Effector memory CD8-positive, alpha-beta T cell (primary cell): ENCODE results near the gene UNC79.

ENCODE experiments used
- ATAC-seq: fragments of 150-1000 bp; cut with Tn5 transposase; replicated peaks from 2 replicates; pipeline ENCODE4 v1.10.0; 2021; ENCODE audit warnings: mild to moderate bottlenecking, moderate library complexity
- DNase-seq, 3 experiments: peaks; one replicate each; pipeline ENCODE4 v3.0.0; 2021
- H3K27ac Mint-ChIP-seq, 2 donors: one replicate each; pipeline ENCODE4 v1.8.0; 2022; ENCODE audit warnings: mild to moderate bottlenecking in 2 of 2, mixed read lengths in 2 of 2, moderate library complexity in 2 of 2
- H3K27me3 Mint-ChIP-seq, 2 donors: one replicate each; pipeline ENCODE4 v1.8.0; 2022; ENCODE audit warnings: mixed read lengths in 2 of 2
- H3K36me3 Mint-ChIP-seq: one replicate; pipeline ENCODE4 v1.8.0; 2022; ENCODE audit warnings: mild to moderate bottlenecking, moderate library complexity, mixed read lengths; ENCODE audit not compliant: insufficient read depth
- H3K4me1 Mint-ChIP-seq, 2 donors: one replicate each; pipeline ENCODE4 v1.8.0; 2022; ENCODE audit warnings: low read depth in 2 of 2, mixed read lengths in 2 of 2
- H3K4me3 Mint-ChIP-seq, 2 donors: one replicate each; pipeline ENCODE4 v1.8.0; 2022; ENCODE audit warnings: mild to moderate bottlenecking in 2 of 2, mixed read lengths in 2 of 2, moderate library complexity in 2 of 2
- H3K9me3 Mint-ChIP-seq, 2 donors: one replicate each; pipeline ENCODE4 v1.8.0; 2022; ENCODE audit warnings: mixed read lengths in 2 of 2

The UNC79 gene

GRCh38 chr14:93715279-93715927 is 284.7 kb downstream of the UNC79 start:
- no peak for ATAC-seq
- H3K36me3 Mint-ChIP-seq, result no peaks in the 10 kb centered on the region
- no peak overlapping the region for H3K4me3 Mint-ChIP-seq

GRCh38 chr14:93716002-93716745 is 285.4 kb downstream of the UNC79 start:
- Mint-ChIP-seq H3K9me3 (no peaks in the 10 kb centered on the region), H3K36me3 (no peaks in the 10 kb centered on the region), H3K27ac (no peak overlapping the region), H3K4me1 (no peaks in the 10 kb centered on the region), H3K27me3 (peaks cover 19 to 28% of the 10 kb centered on the region in 2 donors), H3K4me3 (no peak overlapping the region)
- no peak for ATAC-seq
- no peak for DNase-seq

More at GRCh38 chr14:93715279-93715927, 284.7 kb downstream of the UNC79 start:
- Mint-ChIP-seq H3K27ac (no peak overlapping the region), H3K9me3 (no peaks in the 10 kb centered on the region), H3K27me3 (peaks cover 19 to 28% of the 10 kb centered on the region in 2 donors), H3K4me1 (no peaks in the 10 kb centered on the region)
- no peak for DNase-seq

GRCh38 chr14:93716746-93717667 is 286.3 kb downstream of the UNC79 start:
- H3K36me3 Mint-ChIP-seq, result no peaks in the 10 kb centered on the region
- H3K27me3 Mint-ChIP-seq, result peaks cover 19 to 28% of the 10 kb centered on the region in 2 donors
- H3K9me3 Mint-ChIP-seq, result peaks cover under 1 to 6% of the 10 kb centered on the region in 2 donors
- DNase-seq (no peak), ATAC-seq (no peak)
- H3K27ac Mint-ChIP-seq, result no peak overlapping the region
- H3K4me3 Mint-ChIP-seq, result no peak overlapping the region
- H3K4me1 Mint-ChIP-seq, result no peaks in the 10 kb centered on the region

- DNase-seq (no peak), ATAC-seq (no peak)
- H3K9me3 Mint-ChIP-seq, result peaks cover 6 to 8% of the 10 kb centered on the region in 2 donors
- peaks cover 13 to 20% of the 10 kb centered on the region in 2 donors for H3K27me3 Mint-ChIP-seq
- no peaks in the 10 kb centered on the region for H3K36me3 Mint-ChIP-seq
- no peaks in the 10 kb centered on the region for H3K4me1 Mint-ChIP-seq
- H3K4me3 Mint-ChIP-seq, result no peak overlapping the region
- H3K27ac Mint-ChIP-seq, result no peak overlapping the region
These were observed 287.1 kb downstream of the UNC79 start for GRCh38 chr14:93717668-93718320.

GRCh38 chr14:93719256-93719655 is 288.5 kb downstream of the UNC79 start:
- Mint-ChIP-seq H3K36me3 (no peaks in the 10 kb centered on the region), H3K4me3 (no peak overlapping the region), H3K4me1 (no peaks in the 10 kb centered on the region), H3K27ac (no peak overlapping the region), H3K9me3 (peaks cover 6 to 9% of the 10 kb centered on the region in 2 donors), H3K27me3 (peaks cover 13 to 18% of the 10 kb centered on the region in 2 donors)
- DNase-seq (no peak), ATAC-seq (no peak)

GRCh38 chr14:93720076-93720815 is 289.5 kb downstream of the UNC79 start:
- H3K27me3 Mint-ChIP-seq, result peaks cover 8 to 13% of the 10 kb centered on the region in 2 donors
- H3K27ac Mint-ChIP-seq, result no peak overlapping the region
- ATAC-seq, result no peak
- no peak for DNase-seq
- peaks cover 6 to 9% of the 10 kb centered on the region in 2 donors for H3K9me3 Mint-ChIP-seq
- no peaks in the 10 kb centered on the region for H3K4me1 Mint-ChIP-seq
- no peak overlapping the region for H3K4me3 Mint-ChIP-seq
- no peaks in the 10 kb centered on the region for H3K36me3 Mint-ChIP-seq

GRCh38 chr14:93720981-93721483 is 290.3 kb downstream of the UNC79 start:
- Mint-ChIP-seq H3K27me3 (peaks cover under 1 to 5% of the 10 kb centered on the region in 2 donors), H3K36me3 (no peaks in the 10 kb centered on the region), H3K4me3 (no peak overlapping the region), H3K27ac (no peak overlapping the region), H3K9me3 (peaks cover 6 to 9% of the 10 kb centered on the region in 2 donors), H3K4me1 (no peaks in the 10 kb centered on the region)
- ATAC-seq, result no peak
- DNase-seq, result no peak

- Mint-ChIP-seq H3K9me3 (peaks cover 6 to 9% of the 10 kb centered on the region in 2 donors), H3K27ac (no peak overlapping the region), H3K36me3 (no peaks in the 10 kb centered on the region), H3K4me1 (no peaks in the 10 kb centered on the region), H3K27me3 (peaks cover 0 to 4% of the 10 kb centered on the region in 2 donors), H3K4me3 (no peak overlapping the region)
- DNase-seq (no peak), ATAC-seq (no peak)
These were observed 292.3 kb downstream of the UNC79 start for GRCh38 chr14:93723001-93723400.

GRCh38 chr14:93725002-93725582 is 294.4 kb downstream of the UNC79 start:
- Mint-ChIP-seq H3K4me3 (no peak overlapping the region), H3K4me1 (no peaks in the 10 kb centered on the region), H3K9me3 (peaks cover 6 to 9% of the 10 kb centered on the region in 2 donors), H3K27ac (no peak overlapping the region), H3K27me3 (peaks cover 11 to 13% of the 10 kb centered on the region in 2 donors), H3K36me3 (no peaks in the 10 kb centered on the region)
- ATAC-seq (no peak), DNase-seq (no peak)

- no peaks in the 10 kb centered on the region for H3K36me3 Mint-ChIP-seq
- no peak for ATAC-seq
These were observed 295.3 kb downstream of the UNC79 start for GRCh38 chr14:93725993-93726392.

GRCh38 chr14:93727039-93727740 is 296.5 kb downstream of the UNC79 start:
- H3K27me3 Mint-ChIP-seq, result peaks cover 13 to 20% of the 10 kb centered on the region in 2 donors
- no peak overlapping the region for H3K4me3 Mint-ChIP-seq
- no peak overlapping the region for H3K27ac Mint-ChIP-seq
- no peak for ATAC-seq
- no peaks in the 10 kb centered on the region for H3K36me3 Mint-ChIP-seq
- DNase-seq, result no peak
- peaks cover 0 to 7% of the 10 kb centered on the region in 2 donors for H3K9me3 Mint-ChIP-seq
- H3K4me1 Mint-ChIP-seq, result no peaks in the 10 kb centered on the region

More at GRCh38 chr14:93725993-93726392, 295.3 kb downstream of the UNC79 start:
- Mint-ChIP-seq H3K27me3 (peaks cover 13 to 20% of the 10 kb centered on the region in 2 donors), H3K4me3 (no peak overlapping the region), H3K4me1 (no peaks in the 10 kb centered on the region), H3K27ac (no peak overlapping the region), H3K9me3 (peaks cover 6 to 9% of the 10 kb centered on the region in 2 donors)
- no peak for DNase-seq
